ENCODE measurements around the gene IFT43. TPM values are rescaled to one million over a fixed set of nuclear protein-coding genes. Genes with fewer than 3 reads are reported as not detected.

Gene IFT43
- total RNA-seq, 1 experiment from 2014 or later: 20.0 TPM

GRCh38 chr14:75999511-76000190, 14.1 kb downstream of the IFT43 start:
- ChIA-PET POLR2A (no interaction called here), CTCF (no interaction called here)
- Histone ChIP-seq H3K27me3 (ENCODE audit: control insufficient read depth, insufficient read depth, low read length) (no peaks in the 10 kb centered on the region), H3K27ac (ENCODE audit: low read length) (no peak overlapping the region), H3K9me3 (ENCODE audit: control insufficient read depth, insufficient read depth, low read depth, low read length) (peaks cover 6% of the 10 kb centered on the region; the same call in 1 of the 2 replicates), H3K4me1 (ENCODE audit: control insufficient read depth, insufficient read depth, low read length) (no peaks in the 10 kb centered on the region), H3K4me3 (ENCODE audit: low read depth in 2 of 2, low read length in 2 of 2) (no peak overlapping the region), H3K36me3 (ENCODE audit: control insufficient read depth, insufficient read depth, low read length) (no peaks in the 10 kb centered on the region; the same call in 1 of the 2 replicates)
- in situ Hi-C loops (cut with HindIII; ENCODE audit: low pct_unique_long_range_greater_than_20kb, low sequenced_read_pairs) (no loop called here), intact Hi-C loops (cut with micrococcal nuclease; ENCODE audit: unreplicated experiment) (no loop called here)
- TF ChIP-seq, protein P1, sequence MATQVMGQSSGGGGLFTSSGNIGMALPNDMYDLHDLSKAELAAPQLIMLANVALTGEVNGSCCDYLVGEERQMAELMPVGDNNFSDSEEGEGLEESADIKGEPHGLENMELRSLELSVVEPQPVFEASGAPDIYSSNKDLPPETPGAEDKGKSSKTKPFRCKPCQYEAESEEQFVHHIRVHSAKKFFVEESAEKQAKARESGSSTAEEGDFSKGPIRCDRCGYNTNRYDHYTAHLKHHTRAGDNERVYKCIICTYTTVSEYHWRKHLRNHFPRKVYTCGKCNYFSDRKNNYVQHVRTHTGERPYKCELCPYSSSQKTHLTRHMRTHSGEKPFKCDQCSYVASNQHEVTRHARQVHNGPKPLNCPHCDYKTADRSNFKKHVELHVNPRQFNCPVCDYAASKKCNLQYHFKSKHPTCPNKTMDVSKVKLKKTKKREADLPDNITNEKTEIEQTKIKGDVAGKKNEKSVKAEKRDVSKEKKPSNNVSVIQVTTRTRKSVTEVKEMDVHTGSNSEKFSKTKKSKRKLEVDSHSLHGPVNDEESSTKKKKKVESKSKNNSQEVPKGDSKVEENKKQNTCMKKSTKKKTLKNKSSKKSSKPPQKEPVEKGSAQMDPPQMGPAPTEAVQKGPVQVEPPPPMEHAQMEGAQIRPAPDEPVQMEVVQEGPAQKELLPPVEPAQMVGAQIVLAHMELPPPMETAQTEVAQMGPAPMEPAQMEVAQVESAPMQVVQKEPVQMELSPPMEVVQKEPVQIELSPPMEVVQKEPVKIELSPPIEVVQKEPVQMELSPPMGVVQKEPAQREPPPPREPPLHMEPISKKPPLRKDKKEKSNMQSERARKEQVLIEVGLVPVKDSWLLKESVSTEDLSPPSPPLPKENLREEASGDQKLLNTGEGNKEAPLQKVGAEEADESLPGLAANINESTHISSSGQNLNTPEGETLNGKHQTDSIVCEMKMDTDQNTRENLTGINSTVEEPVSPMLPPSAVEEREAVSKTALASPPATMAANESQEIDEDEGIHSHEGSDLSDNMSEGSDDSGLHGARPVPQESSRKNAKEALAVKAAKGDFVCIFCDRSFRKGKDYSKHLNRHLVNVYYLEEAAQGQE (IDR thresholded peaks at IDR 0.05; ENCODE audit: insufficient read depth in 1 of 2, low read depth in 2 of 2, low read length in 1 of 2): no peak
- TF ChIP-seq CTCF (IDR thresholded peaks at IDR 0.05): no peak
- ATAC-seq (no peak), DNase-seq (ENCODE audit: low read depth, low spot score) (no peak)
- BruUV-seq (replicated peaks): no TSS peak

DNA sequence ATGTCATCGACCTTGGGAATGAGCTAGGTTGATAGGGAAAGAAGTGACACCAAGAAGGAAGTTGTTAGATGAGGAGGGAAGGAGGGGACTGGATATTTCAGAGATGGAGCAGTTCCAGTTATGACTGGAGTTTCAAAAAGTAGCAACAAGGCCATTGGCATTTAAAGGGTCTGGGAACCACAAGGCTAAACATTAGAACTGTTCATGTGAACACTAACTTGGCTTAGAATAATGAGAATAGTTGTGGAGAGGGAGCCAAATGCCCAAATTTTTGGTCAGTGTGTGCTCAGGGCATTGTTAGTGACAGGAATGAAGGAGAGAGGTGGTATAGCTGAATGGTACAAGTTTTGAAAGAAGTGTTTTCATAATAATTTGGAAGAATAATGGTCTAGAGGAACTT, 16.8 kb downstream of the IFT43 start:
- no peak overlapping the region for H3K27ac ChIP-seq (ENCODE audit: low read length)
- no peaks in the 10 kb centered on the region for H3K27me3 ChIP-seq (ENCODE audit: control insufficient read depth, insufficient read depth, low read length)
- no peak for ATAC-seq
- in situ Hi-C loops (cut with HindIII; ENCODE audit: low pct_unique_long_range_greater_than_20kb, low sequenced_read_pairs): no loop called here
- H3K4me3 ChIP-seq (ENCODE audit: low read depth in 2 of 2, low read length in 2 of 2): no peak overlapping the region
- ChIA-PET CTCF (no interaction called here), POLR2A (no interaction called here)
- no peaks in the 10 kb centered on the region for H3K4me1 ChIP-seq (ENCODE audit: control insufficient read depth, insufficient read depth, low read length)
- no peak for DNase-seq (ENCODE audit: low read depth, low spot score)
- no peak for TF ChIP-seq TCF7L2 (IDR thresholded peaks at IDR 0.05; ENCODE audit: low read depth, low read length)
- TF ChIP-seq SIN3A (IDR thresholded peaks at IDR 0.05; ENCODE audit: borderline replicate concordance, insufficient read depth, low read depth, low read length): no peak
- TF ChIP-seq, protein P1 (IDR thresholded peaks at IDR 0.05; ENCODE audit: insufficient read depth in 1 of 2, low read depth in 2 of 2, low read length in 1 of 2): no peak
- no peak for TF ChIP-seq POLR2AphosphoS5 (IDR thresholded peaks at IDR 0.05; ENCODE audit: low read depth, low read length)
- no peak for TF ChIP-seq CTCF (IDR thresholded peaks at IDR 0.05)
- no TSS peak for BruUV-seq (replicated peaks)
- peaks cover 8% of the 10 kb centered on the region; the same call in 1 of the 2 replicates for H3K9me3 ChIP-seq (ENCODE audit: control insufficient read depth, insufficient read depth, low read depth, low read length)
- intact Hi-C loops (cut with micrococcal nuclease; ENCODE audit: unreplicated experiment): no loop called here
- no peaks in the 10 kb centered on the region; the same call in 1 of the 2 replicates for H3K36me3 ChIP-seq (ENCODE audit: control insufficient read depth, insufficient read depth, low read length)

All from Panc1 (cell line).